ENCODE data around the gene SMIM5.

- no peak for TF ChIP-seq POLR2A (IDR thresholded peaks at IDR 0.05)
- TF ChIP-seq, protein P1, sequence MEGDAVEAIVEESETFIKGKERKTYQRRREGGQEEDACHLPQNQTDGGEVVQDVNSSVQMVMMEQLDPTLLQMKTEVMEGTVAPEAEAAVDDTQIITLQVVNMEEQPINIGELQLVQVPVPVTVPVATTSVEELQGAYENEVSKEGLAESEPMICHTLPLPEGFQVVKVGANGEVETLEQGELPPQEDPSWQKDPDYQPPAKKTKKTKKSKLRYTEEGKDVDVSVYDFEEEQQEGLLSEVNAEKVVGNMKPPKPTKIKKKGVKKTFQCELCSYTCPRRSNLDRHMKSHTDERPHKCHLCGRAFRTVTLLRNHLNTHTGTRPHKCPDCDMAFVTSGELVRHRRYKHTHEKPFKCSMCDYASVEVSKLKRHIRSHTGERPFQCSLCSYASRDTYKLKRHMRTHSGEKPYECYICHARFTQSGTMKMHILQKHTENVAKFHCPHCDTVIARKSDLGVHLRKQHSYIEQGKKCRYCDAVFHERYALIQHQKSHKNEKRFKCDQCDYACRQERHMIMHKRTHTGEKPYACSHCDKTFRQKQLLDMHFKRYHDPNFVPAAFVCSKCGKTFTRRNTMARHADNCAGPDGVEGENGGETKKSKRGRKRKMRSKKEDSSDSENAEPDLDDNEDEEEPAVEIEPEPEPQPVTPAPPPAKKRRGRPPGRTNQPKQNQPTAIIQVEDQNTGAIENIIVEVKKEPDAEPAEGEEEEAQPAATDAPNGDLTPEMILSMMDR (IDR thresholded peaks at IDR 0.05): no peak
These were observed 52.3 kb downstream of the SMIM5 start for GRCh38 chr17:75685499-75685898.
